Measurements from ENCODE around the gene ANKRD11.
"Not testable (repeated sequence)": the region's sequence is repeated elsewhere in the genome, so short reads cannot be mapped to it uniquely, and the experiment has no call there.

The ANKRD11 gene

DNA sequence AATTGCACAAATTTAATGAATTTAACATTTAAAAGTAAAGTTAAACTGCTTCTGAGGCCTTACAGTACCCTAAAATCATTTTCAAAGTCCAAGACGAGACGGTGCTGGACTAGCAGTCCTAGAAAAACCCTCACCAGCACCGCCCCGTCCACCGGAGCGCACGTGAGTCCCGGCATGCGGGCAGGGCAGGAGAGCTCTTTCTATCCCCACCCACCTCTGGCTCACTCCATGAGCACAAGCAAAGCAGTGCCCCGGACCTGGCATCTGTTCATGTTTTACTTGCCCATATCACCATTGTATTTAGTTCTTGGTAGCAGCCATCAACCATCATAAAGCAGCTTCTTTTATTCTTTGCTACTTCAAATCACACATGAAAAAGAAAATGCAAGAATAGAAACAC is 41.7 kb downstream of the ANKRD11 start:
- DNase-seq: no peak

DNA sequence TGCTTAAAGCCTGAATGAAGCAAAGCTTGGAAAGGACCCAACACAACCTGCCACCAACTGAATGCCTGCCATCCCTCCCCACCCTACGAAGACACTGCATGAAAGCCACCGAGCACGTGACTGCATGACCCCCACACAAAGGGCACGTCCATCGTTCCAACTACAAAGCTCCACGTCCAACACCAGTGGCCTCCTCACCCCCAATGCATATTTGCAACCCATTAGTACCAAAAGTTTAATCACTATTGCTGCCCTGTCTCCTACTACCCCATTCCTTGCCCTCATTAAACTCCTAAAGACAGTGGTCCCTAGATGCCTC is 43.4 kb downstream of the ANKRD11 start:
- no peak for DNase-seq

DNA sequence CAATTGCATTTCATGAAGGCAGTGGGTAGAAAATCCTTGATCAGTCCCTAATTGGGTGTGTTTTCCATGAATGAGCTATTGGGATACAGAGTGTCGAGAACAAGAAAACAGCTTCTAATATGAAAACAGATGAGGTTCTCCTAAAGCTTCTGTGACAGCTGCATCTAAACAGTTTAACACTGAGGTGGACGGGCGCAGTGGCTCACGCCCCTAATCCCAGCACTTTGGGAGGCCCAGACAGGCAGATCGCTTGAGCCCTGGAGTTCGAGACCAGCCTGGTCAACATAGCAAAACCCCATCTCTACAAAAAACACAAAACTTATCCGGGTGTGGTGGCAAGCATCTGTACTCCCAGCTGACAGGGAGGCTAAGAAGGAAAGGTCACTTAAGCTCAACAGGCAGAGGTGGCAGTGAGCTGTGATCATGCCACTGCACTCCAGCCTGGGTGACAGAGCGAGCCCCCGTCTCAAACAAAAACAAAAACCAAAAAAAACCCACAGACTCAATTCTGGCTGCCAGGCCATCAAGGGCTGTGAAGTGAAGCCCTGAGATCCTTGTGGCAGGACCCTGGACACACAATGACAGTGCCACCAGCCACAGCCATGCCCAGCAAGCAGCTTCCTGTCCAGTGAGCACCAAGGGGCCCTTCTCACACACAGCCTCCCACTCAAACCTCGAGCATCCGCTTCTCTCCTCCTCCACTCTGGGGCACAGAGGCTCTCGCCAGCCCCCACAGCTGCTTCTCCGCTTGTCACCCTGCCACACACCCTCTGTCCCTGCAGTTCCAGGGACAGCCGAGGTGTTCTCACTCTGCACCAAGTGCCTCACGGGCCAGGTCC is 44.0 kb downstream of the ANKRD11 start:
- DNase-seq: peak; percentile 17

DNA sequence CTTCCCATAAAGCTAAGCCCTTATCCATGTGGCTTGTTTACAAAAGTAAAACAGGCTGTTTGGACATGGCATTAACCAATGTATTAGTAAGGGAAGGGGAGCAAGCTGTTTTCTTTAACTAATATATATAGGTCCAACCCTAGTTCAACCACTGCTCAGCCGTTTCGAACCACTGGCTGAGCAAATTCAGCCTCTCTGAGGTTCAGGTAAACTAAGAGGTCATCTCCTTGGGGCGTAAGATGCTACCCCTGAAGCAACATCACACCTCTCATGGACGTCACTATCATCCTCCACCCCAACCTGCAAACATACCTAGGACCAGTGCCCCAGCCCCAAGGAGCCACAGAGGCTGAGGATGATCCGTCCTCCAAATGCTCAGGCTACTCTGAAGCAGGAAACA is 45.2 kb downstream of the ANKRD11 start:
- no peak for DNase-seq

DNA sequence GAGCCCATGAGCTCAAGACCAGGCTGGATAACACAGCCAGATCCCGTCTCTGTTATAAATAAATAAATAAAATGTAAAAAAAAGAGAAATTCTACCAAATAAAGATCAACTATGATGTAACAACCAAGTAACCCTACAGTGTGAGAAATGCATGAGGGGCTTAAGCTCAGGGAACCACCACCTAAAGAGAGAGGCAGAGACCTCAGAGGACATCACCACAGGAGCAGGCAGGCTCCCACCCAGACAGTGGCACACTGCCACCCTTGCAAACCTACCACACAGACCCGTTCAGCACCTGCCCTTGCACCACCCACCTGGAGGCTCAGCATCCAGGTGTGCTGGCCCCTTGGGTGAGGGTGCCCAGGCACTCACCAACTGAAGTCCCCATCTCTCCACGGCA is 45.6 kb downstream of the ANKRD11 start:
- DNase-seq: no peak

DNA sequence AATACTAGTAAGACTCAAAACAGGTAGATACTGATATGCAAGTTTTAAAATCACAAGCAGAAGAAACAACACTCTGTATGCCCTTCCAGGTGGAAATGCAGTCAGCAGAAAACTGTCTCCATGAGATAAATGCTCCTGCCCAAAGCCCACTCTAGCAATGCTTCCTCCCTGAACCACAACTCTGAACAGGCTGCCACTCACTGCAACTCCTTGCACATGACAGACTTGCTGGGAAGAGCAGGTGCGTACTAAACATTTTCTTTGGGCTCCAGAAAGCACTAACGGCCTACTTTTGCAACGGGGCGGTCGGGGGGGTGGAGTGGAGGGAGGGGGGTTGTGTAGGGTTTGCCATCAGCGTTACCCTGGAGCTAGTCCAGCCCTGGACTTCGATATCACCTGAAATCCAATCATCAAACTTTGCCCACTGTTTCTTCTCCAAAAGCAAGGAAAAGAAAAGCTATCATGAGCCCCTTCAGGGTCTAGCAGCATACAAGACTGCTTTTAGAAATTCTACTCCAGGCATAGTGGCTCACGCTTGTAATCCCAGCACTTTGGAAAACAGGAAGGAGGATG is 46.1 kb downstream of the ANKRD11 start:
- DNase-seq: no peak

DNA sequence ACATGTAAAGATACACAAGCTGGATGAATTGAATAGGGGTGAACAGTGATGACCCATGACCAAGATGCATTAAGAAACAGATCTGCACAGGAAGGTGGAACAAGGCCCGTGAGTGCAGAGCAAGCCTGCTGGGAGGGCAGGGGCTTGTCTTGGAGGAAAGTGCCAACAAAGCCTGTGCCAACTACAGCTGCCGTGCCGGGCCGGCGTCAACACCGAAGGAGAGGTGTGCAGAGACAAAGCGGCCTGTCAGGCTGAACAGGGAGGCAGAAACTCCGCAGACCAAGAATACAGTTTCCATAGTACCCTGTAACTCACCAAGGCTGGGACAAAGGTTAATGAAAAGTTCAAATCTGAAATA is 46.7 kb downstream of the ANKRD11 start:
- no peak for DNase-seq

DNA sequence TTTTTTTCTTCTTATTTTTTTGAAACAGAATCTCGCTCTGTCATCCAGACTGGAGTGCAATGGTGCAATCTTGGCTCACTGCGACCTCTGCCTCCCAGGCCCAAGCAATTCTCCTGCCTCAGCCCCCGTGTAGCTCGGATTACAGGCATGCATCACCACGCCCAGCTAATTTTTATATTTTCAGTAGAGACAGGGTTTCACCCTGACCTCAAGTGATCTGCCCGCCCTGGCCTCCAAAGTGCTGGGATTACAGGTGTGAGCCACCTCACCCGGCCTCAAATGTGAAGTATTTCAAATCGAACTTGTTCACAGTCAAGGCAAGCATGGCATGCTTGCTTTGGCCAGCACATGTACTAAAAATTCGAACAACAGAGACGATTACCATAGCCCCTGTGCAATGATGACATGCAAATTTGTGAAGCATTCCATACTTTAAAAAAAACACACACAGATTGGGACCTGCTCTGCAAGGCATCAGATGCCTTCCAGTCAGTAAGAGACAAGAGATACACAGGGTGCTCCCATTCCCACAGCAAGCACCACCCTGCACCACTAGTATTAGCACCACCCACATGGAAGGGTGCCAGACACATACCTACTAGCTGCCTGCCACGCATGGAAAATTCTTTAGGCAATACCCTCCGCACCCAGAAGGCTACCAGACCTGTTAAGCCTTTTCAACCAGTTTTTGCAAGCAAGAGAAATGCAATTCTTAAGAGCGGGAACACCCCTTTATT is 47.2 kb downstream of the ANKRD11 start:
- DNase-seq: no peak

DNA sequence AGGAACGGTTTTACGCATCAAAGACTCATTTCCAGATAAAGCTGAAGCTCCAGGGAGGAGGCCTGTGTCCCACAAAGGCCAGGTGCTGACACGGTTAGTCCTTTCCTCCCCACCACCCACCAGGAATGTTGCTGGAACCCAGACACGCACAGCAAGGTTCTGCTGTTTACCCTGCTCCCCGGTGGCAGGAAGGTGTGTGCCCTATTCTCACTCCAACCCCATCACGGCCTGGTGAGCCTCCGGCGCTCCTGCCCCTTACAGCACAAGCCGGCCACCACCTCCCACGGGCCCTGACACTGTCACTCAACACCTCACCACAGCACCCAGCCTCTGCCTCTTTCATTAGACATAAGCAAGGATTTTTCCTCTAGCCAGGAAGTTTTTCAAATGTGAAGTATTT is 47.8 kb downstream of the ANKRD11 start:
- no peak for DNase-seq

DNA sequence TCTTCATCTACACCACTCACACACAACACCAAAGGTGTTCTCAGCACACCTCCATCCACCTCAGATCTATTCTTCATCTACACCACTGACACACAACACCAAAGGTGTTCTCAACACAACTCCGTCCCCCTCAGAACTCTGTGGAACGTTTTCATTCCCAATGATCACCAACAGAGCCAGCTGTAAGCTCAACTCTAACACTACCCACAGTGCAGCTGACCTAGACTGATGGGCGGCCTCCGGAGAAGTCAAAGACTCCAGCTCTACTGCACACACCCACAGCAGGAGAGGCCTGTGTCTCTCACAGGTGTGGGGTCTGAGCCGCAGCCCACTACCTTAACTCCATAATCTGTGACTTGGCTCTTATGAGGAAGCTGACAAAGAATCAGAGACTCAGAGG is 50.7 kb downstream of the ANKRD11 start:
- DNase-seq: no peak

DNA sequence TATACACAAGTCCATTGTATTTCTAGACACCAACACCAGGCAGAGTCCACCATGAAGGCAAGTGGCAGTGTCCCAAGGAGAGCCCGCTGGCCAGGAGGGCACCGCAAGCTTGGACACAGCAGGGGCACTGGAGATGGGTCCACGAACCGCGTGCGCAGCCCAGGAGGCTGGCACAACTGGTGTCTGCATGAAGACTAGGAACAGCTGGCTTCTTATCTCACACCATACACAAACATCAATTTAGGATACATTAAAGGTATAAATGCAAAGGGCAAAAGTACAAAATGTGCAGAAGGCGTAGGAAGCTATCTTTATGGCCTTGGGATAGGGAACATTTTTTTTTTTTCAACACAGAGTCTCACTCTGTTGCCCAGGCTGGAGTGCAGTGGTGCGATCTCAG is 52.4 kb downstream of the ANKRD11 start:
- DNase-seq: no peak

DNA sequence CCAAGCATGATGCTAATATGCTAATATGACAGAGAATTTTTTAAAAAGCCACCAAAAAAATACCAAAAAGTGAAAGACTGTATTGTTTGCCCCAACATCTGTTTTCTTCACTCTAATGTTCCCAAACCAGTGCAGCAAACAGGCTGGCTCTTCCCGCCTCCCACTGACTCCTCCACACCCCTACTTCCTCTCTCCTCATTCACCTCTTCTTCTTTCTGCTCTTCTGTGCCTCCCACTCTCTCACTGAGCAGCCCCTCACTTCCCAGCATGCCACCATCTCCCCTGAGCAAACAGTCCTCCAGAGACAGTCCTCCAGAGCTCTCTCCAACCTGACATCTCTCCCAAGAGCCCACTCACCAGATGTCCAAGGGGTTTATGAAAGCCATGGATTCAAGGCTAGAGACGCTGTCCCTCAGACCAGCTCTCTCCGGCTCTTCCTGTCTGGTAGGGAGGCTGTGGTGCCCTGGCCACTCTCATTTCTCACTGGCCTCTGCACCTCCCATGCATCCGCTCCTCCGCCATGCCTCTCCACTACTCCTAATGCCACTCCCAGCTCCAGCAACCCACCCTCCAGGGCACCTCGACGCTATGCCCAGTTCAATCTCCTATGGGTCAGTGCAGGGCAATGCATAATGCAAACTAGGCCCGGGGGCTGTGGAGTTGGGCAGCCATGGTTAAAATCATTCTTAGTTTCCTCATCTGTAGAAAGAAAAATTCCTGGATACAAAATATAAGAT is 52.9 kb downstream of the ANKRD11 start:
- DNase-seq: no peak

DNA sequence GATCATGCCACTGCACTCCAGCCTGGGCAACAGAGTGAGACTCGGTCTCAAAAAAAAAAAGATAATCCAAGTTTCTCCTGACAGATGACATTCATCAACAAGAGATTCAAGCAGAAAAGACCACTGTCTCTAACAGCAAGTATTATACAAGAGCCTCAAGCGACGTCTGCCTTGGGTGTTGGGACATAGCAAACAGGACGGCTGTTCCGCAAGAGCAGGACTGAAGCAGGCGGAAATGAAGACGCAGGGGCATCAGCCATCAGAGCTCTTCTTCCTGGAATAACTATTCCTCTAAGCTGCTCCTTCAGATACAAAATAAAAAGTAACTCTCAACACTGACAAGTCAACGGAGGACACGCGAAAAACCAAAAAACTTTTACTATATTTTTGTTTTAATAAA is 54.0 kb downstream of the ANKRD11 start:
- no peak for DNase-seq

DNA sequence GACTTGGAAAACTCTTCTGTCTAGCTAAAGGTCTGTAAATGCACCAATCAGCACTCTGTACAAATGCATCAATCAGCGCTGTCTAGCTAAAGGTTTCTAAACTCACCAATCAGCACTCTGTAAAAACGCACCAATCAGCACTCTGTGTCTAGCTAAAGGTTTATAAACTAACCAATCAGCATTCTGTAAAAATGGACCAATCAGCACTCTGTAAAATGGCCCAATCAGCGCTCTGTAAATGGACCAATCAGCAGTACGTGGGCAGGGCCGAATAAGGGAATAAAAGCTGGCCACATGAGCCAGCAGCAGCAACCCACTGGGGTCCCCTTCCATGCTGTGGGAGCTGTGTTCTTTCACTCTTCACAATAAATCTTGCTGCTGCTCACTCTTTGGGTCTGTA is 55.3 kb downstream of the ANKRD11 start:
- peak; percentile 42 for DNase-seq

DNA sequence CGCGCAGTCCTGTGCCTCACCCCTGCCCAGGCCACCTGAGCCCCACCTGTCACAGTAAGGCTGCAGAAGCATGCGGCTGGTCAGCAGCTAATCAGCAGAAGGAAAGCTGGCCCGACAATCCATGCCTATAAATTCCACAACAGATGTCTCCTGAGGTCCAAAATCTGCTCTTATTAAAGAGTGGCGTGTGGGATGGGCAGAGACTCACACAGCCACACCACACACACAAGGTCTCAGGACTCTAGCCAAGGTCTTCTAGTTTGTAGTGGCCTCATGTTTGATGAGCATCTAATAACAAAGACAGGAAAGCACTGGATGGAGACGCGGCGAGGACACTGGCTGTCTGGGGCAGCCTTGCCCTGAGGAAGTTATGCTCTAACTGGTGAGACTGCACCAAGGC is 55.9 kb downstream of the ANKRD11 start:
- DNase-seq: no peak

DNA sequence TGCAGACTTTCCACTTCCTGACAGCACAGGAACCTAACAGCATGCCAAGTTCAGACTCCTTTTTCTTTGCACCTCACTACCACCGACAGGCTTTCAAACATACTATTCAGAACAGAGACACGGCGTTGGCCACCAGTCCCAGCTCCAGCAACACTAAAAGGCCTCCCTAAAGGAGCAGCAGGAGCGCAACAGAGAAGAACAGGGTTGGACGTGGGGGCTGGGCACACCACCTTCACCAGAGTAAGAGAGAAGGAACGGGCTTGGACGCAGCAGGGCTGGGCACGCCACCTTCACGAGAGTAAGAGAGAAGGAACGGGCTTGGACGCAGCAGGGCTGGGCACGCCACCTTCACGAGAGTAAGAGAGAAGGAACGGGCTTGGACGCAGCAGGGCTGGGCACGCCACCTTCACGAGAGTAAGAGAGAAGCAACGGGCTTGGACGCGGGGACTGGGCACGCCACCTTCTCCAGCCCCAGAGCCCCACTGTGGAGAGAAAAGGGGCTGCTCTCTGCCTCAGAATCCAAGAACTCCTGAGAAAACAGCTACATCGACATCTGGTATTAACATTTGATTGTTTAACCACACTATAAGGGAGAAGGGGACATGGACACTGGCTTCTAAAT is 56.9 kb downstream of the ANKRD11 start:
- not testable (repeated sequence) for DNase-seq

DNA sequence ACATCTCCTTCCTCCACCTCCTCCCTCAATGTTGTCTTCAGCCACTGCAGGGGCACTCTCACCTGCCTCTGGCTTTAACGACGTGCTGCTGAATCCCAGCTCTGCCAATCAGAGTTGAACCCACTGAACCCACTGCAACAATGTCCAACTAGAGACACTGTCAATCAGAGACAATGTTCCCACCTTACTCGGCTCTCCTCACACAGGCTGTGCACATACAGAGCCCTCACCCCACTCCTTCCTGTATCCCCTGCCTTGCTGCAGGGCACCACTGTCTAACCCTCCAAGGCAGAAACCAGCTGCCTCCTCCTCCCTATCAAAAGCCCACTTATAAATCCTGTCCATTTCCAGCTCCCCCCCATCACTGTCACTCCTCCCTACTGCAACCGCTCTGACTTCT is 58.7 kb downstream of the ANKRD11 start:
- no peak for DNase-seq

DNA sequence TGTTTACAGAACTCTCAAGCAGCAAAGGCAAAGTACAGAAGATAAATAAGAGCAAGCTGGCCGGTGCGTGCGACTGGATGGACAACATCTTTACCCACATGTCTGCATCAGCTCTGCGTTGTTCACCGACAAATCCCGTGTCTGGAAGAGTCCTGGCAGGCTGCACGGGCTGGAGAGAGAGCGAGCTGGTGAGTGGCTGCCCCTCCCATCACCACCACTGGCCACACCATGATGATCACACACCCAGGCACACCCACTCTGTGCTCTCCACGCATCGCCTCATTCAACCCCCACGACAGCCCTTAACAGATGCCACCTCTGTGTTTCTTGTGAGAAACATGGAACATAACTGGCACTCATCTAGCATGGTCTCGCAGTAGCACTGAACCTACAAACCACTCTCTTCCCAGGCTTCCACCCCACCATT is 59.2 kb downstream of the ANKRD11 start:
- DNase-seq: no peak

DNA sequence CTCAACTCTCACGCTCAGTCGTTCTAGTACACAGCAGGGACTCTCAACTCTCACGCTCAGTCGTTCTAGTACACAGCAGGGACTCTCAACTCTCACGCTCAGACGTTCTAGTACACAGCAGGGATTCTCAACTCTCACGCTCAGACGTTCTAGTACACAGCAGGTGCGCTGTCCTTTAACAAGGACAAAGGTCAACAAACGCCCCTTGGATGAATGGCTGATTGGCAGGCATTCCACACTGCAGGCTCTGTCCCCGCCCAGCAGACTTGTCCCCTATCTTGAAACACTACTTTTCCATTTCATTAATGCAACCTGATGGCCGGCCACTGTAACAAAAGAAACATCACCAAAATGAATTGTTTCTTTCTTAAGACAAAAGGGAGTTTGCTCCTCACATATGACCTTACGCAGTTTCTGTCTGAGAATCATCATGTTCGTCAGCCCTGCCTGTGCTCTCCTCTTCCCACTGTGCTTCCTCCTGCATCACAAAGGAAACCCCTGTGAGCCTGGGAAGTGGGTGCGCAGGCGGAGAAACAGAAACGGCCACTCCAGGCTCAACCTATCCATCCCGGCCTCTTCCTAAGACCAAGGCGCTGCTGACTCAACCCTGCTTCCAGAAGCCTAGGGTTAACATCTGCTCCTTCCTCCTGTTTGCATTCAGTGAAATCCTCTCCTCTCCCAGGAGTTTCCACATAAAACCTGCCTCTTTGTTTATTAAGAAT is 59.8 kb downstream of the ANKRD11 start:
- DNase-seq: no peak

DNA sequence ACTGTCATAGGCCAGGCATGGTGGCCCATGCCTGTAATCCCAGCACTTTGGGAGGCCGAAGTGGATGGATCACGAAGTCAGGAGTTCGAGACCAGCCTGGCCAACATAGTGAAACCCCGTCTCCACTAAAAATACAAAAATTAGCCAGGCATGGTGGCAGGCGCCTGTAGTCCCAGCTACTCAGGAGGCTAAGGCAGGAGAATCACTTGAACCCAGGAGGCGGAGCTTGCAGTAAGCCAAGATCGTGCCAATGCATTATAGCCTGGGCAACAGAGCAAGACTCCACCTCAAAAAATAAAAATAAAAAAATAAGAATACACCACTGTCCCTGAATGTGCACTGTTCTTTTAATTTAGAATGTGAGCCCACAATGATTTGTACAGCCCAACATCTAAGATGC is 61.8 kb downstream of the ANKRD11 start:
- not testable (repeated sequence) for DNase-seq

DNA sequence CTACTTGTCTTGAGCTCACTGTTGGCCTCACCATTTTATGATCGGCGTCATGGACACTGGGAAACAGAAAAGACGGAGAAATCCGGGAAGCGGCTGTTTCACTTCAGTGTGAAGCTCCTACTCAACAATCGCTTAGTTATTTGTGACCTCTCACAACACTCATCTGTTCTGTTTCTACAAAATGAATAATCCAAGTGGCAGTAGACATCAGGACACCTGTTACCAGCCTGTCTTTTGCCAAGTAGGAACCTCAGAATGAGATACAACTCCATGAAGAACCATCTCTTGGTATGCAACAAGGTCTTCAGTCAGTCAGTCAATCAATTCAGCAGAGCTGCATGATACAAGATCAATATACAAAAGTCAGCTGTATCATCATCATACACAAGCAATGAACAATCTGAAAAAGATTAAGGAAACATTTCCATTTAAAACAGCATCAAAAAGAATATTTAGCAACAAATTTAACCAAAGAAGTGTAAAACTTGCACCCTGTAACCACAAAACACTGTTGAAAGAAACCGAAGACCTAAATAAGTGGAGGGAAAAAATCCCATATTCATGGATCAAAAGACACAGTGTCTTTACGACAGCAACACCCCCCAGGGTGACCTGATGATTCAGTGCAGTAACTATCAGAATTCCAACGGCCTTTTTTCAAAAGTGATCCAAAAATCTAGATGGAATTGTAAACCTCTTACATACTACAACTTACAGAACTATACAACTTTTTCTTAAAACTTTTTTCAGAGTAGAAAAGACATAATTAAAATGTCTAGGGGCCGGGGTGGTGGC is 63.4 kb downstream of the ANKRD11 start:
- DNase-seq: no peak

DNA sequence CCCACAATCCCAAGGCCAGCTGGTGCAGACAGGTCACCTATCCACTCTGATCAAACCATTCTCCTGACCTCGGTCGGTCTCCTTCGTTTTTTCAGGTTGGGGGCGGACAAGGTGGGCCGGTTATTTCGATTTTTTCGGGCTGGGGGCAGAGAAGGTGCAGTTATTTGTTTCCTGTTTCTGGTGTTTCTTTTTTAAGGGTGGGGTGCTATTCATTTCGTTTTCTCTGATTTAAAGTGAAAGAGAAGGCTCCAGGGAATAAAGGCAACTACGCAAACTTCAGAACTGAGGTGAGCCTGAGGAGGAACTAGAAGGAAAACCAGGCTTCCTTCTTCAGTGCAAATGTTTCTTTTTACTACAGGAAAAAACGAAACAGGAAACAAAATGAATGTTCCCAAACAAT is 64.8 kb downstream of the ANKRD11 start:
- DNase-seq: no peak
